Keratinocyte (primary cell): ENCODE results near the gene IFT88. TPM values are rescaled to one million over a fixed set of nuclear protein-coding genes. Genes with fewer than 3 reads are reported as not detected.

Source experiments
- DNase-seq: peaks from one replicate; pipeline ENCODE4 v3.0.0-alpha.2; 2011; ENCODE audit warnings: low read depth, missing footprints, low spot score
- FAIRE-seq: peaks from 2 replicates; lab custom pipeline; 2011; peaks lifted over from hg19 to GRCh38; lab: Jason Lieb, UNC
- H2AFZ ChIP-seq: 2 replicates; pipeline ENCODE4 v1.6.0; 2012; ENCODE audit warnings: low read length, control low read depth, inconsistent platforms; ENCODE audit not compliant: control insufficient read depth
- H3K27ac ChIP-seq: 2 replicates; pipeline ENCODE4 v1.5.1; 2011; ENCODE audit warnings: low read length; ENCODE audit not compliant: control insufficient read depth, insufficient read depth
- H3K27me3 ChIP-seq: 3 replicates; pipeline ENCODE4 v1.6.0; 2011; ENCODE audit warnings: low read length; ENCODE audit not compliant: control insufficient read depth, insufficient read depth; ENCODE audit errors: extremely low read depth
- H3K36me3 ChIP-seq, 2 experiments: 2 replicates in 1 of 2; 3 replicates in 1 of 2; pipeline ENCODE4 v1.5.1; 2011; ENCODE audit warnings: low read length in 2 of 2, mild to moderate bottlenecking in 1 of 2; ENCODE audit not compliant: control insufficient read depth in 2 of 2, insufficient read depth in 2 of 2; ENCODE audit errors: extremely low read depth in 1 of 2
- H3K4me1 ChIP-seq: 3 replicates; pipeline ENCODE4 v1.5.1; 2011; ENCODE audit warnings: low read length; ENCODE audit not compliant: control insufficient read depth, insufficient read depth; ENCODE audit errors: extremely low read depth
- H3K4me2 ChIP-seq: 3 replicates; pipeline ENCODE4 v1.6.0; 2011; ENCODE audit warnings: low read depth, low read length; ENCODE audit not compliant: control insufficient read depth, insufficient read depth; ENCODE audit errors: extremely low read depth
- H3K4me3 ChIP-seq, 3 experiments: fragments of 200-600 bp in 1 of 3; sonication (generic) in 1 of 3; 2 replicates in 2 of 3; 3 replicates in 1 of 3; pipeline ENCODE4 v1.5.1; 2011 to 2016; ENCODE audit warnings: low read length in 3 of 3, mild to moderate bottlenecking in 3 of 3, control low read depth in 2 of 3, inconsistent platforms in 1 of 3, low read depth in 1 of 3, mixed read lengths in 1 of 3, mixed run types in 1 of 3, moderate library complexity in 1 of 3; ENCODE audit not compliant: control insufficient read depth in 2 of 3, insufficient read depth in 2 of 3; ENCODE audit errors: extremely low read depth in 1 of 3
- H3K79me2 ChIP-seq: 2 replicates; pipeline ENCODE4 v1.6.0; 2012; ENCODE audit warnings: low read length; ENCODE audit not compliant: control insufficient read depth, insufficient read depth
- H3K9ac ChIP-seq: 3 replicates; pipeline ENCODE4 v1.6.0; 2011; ENCODE audit warnings: low read length; ENCODE audit not compliant: control insufficient read depth, insufficient read depth; ENCODE audit errors: extremely low read depth
- H3K9me1 ChIP-seq: 3 replicates; pipeline ENCODE4 v1.6.0; 2011; ENCODE audit warnings: low read length; ENCODE audit not compliant: control insufficient read depth, insufficient read depth; ENCODE audit errors: extremely low read depth
- H3K9me3 ChIP-seq: 2 replicates; pipeline ENCODE4 v1.5.1; 2012; ENCODE audit warnings: low read depth, low read length; ENCODE audit not compliant: control insufficient read depth
- H4K20me1 ChIP-seq: 3 replicates; pipeline ENCODE4 v1.6.0; 2011; ENCODE audit warnings: low read length; ENCODE audit not compliant: control insufficient read depth, insufficient read depth; ENCODE audit errors: extremely low read depth
- CTCF ChIP-seq, 3 experiments: IDR thresholded peaks in 1 of 3; conservative IDR thresholded peaks in 1 of 3; optimal IDR thresholded peaks in 1 of 3; 2 replicates in 2 of 3; 3 replicates in 1 of 3; pipeline versions ENCODE3 to v1.5.1; 2011; ENCODE audit warnings: low read length in 3 of 3, mild to moderate bottlenecking in 3 of 3, moderate library complexity in 2 of 3, control low read depth in 1 of 3, inconsistent platforms in 1 of 3; ENCODE audit not compliant: insufficient read depth in 2 of 3; ENCODE audit errors: extremely low read depth in 1 of 3
- EZH2 ChIP-seq: IDR thresholded peaks from one replicate; pipeline ENCODE4 v1.6.1; 2012; ENCODE audit warnings: inconsistent platforms, mild to moderate bottlenecking, low read length, moderate library complexity
- dilution Hi-C: fragments of 300-500 bp; cut with MboI; formaldehyde crosslinking; loops from one replicate; pipeline ENCODE4 v1.7.0; 2020; ENCODE audit warnings: low sequenced_read_pairs; ENCODE audit not compliant: extremely low pct_ligation_motif_present
- polyA plus RNA-seq, 5 experiments: library from polyadenylated mRNA; depleted of rRNA in 3 of 5; stranded (reverse) in 3 of 5; stranded (forward) in 1 of 5; unstranded in 1 of 5; fragments of >200 nt; gene quantifications; 1 replicate in 1 of 5; 2 replicates in 3 of 5; 3 replicates in 1 of 5; pipeline versions ENCODE4 v1.2.1 to v1.2.3, GENCODE V29; 2011 to 2012; ENCODE audit warnings: missing spikeins in 2 of 5, low read depth in 1 of 5, low replicate concordance in 1 of 5

Gene IFT88
- polyA plus RNA-seq, 1 donor (not counting 4 experiments of a cell fraction or from before 2014, with no cell fraction given) = 9.5 TPM

- no peaks in the 10 kb centered on the region for H4K20me1 ChIP-seq
- DNase-seq (no peak), FAIRE-seq (no peak)
- no peak overlapping the region for H3K4me3 ChIP-seq
- no peak overlapping the region for H3K9ac ChIP-seq
- peaks cover 1 to 3% of the 10 kb centered on the region in 2 experiments for H3K36me3 ChIP-seq
- H3K4me2 ChIP-seq = no peak overlapping the region
- no peaks in the 10 kb centered on the region for H3K4me1 ChIP-seq
- no peak overlapping the region for H2AFZ ChIP-seq
- no peak for TF ChIP-seq EZH2
- no peak for TF ChIP-seq CTCF (optimal IDR thresholded peaks at IDR 0.05 in 1 of 3, IDR thresholded peaks at IDR 0.05 in 1 of 3, conservative IDR thresholded peaks at IDR 0.05 in 1 of 3; ENCODE audit: extremely low read depth in 1 of 3, insufficient read depth in 2 of 3, low read length in 3 of 3)
- H3K79me2 ChIP-seq = no peaks in the 10 kb centered on the region
- dilution Hi-C loops = no loop called here
- no peaks in the 10 kb centered on the region for H3K27me3 ChIP-seq
- H3K9me3 ChIP-seq = no peaks in the 10 kb centered on the region
- no peak overlapping the region for H3K27ac ChIP-seq
- H3K9me1 ChIP-seq = no peaks in the 10 kb centered on the region
Observed at GRCh38 chr13:20573636-20574035, 6.7 kb downstream of the IFT88 start.

- Histone ChIP-seq H3K79me2 (no peaks in the 10 kb centered on the region), H3K4me1 (no peaks in the 10 kb centered on the region), H3K36me3 (peaks cover 3 to 5% of the 10 kb centered on the region in 2 experiments), H2AFZ (no peak overlapping the region), H3K27ac (no peak overlapping the region), H3K4me2 (no peak overlapping the region), H4K20me1 (no peaks in the 10 kb centered on the region), H3K27me3 (no peaks in the 10 kb centered on the region), H3K4me3 (no peak overlapping the region), H3K9ac (no peak overlapping the region), H3K9me3 (peaks cover 4% of the 10 kb centered on the region), H3K9me1 (no peaks in the 10 kb centered on the region)
- dilution Hi-C loops = no loop called here
- TF ChIP-seq CTCF (optimal IDR thresholded peaks at IDR 0.05 in 1 of 3, IDR thresholded peaks at IDR 0.05 in 1 of 3, conservative IDR thresholded peaks at IDR 0.05 in 1 of 3; ENCODE audit: extremely low read depth in 1 of 3, insufficient read depth in 2 of 3, low read length in 3 of 3) (no peak), EZH2 (no peak)
- FAIRE-seq (no peak), DNase-seq (no peak)
Observed at GRCh38 chr13:20579191-20579590, 12.2 kb downstream of the IFT88 start.
